GM21529 (cell line): ENCODE data around the gene KIF25.

Source experiments
- ATAC-seq: cut with Tn5 transposase; IDR thresholded peaks from one replicate; pipeline ENCODE4 v1.9.1; 2021; ENCODE audit not compliant: unreplicated experiment

Gene KIF25

GRCh38 chr6:168086616-168087015 is 89.1 kb downstream of the KIF25 start:
- ATAC-seq = no peak

- no peak for ATAC-seq
Observed at GRCh38 chr6:168087436-168088160, 90.1 kb downstream of the KIF25 start.

GRCh38 chr6:168088161-168089053 is 90.9 kb downstream of the KIF25 start:
- ATAC-seq = no peak

GRCh38 chr6:168089186-168090063 is 92.0 kb downstream of the KIF25 start:
- ATAC-seq = no peak

- ATAC-seq = no peak
Observed at GRCh38 chr6:168090064-168090690, 92.7 kb downstream of the KIF25 start.

GRCh38 chr6:168090706-168091105 is 93.2 kb downstream of the KIF25 start:
- no peak for ATAC-seq

GRCh38 chr6:168091381-168092264 is 94.2 kb downstream of the KIF25 start:
- ATAC-seq = no peak

GRCh38 chr6:168092541-168092940 is 95.1 kb downstream of the KIF25 start:
- no peak for ATAC-seq

- ATAC-seq = no peak
Observed at GRCh38 chr6:168093071-168093505, 95.6 kb downstream of the KIF25 start.

- no peak for ATAC-seq
Observed at GRCh38 chr6:168093634-168094033, 96.2 kb downstream of the KIF25 start.
